GM21528 (cell line): ENCODE results near the gene VDAC1.
"Not testable (repeated sequence)": the region's sequence is repeated elsewhere in the genome, so short reads cannot be mapped to it uniquely, and the experiment has no call there.

Source experiments
- ATAC-seq: cut with Tn5 transposase; IDR thresholded peaks from one replicate; pipeline ENCODE4 v1.9.1; 2021; ENCODE audit warnings: mild to moderate bottlenecking, moderate library complexity; ENCODE audit not compliant: unreplicated experiment, low FRiP score

Gene VDAC1

DNA sequence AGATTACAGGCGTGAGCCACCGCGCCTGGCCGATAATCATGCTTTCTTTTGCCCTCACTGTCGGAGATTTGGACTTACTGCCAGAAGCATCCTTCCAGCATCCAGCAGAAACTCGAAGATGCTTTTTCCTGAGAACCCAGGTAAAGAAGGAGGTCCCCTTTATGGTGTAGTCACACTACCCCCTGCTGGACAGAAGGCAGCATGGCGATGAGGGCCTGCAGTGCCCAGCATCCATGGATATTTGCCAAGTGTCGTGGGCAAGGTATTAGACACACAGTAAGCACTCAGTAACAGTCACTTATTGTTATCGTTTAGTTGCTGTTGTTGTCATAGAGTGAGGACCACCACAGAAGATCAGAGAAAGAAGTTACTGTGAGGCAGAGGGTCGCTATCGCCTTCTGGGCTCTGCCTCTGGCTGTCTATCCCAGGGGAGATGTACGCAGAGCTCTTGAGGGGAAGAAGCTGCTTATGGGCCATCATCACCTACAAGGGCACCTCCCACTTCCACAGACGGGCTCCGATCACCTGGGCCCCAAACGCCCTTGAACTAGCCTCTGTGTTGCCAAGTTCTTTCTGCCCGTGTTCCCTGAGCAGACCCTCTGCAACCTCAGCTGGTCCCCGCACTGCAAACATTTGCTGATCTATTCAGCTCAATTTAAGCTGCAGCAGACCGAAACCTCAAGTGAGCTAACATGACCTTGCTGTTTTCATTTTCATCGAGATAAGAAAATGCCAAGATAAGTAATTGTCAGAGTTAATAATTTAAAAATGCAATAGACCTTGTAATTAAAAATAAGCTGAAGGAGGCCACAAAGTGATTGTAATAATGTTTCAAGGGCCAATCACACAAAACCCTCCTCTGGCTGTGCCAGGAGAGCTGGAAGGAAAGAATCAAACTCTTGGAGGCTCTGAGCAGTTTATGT is 60.3 kb downstream of the VDAC1 start:
- no peak for ATAC-seq

DNA sequence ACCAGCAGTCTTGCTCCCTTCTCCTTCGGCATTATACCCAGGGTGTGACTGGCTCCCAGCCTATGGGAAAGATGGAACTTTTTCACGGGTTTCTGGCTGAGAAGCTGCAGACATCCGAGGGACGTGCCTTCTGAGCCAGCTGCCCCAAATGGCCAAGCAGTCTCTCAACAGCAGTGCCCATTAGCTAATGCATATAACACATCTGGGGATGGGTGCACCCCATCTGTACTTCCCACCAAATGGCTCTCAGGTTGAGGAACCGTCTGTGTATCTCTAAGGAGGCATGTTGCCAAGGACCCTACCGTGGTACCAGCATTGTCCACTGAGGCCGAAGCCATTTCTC is 61.3 kb downstream of the VDAC1 start:
- ATAC-seq = no peak

DNA sequence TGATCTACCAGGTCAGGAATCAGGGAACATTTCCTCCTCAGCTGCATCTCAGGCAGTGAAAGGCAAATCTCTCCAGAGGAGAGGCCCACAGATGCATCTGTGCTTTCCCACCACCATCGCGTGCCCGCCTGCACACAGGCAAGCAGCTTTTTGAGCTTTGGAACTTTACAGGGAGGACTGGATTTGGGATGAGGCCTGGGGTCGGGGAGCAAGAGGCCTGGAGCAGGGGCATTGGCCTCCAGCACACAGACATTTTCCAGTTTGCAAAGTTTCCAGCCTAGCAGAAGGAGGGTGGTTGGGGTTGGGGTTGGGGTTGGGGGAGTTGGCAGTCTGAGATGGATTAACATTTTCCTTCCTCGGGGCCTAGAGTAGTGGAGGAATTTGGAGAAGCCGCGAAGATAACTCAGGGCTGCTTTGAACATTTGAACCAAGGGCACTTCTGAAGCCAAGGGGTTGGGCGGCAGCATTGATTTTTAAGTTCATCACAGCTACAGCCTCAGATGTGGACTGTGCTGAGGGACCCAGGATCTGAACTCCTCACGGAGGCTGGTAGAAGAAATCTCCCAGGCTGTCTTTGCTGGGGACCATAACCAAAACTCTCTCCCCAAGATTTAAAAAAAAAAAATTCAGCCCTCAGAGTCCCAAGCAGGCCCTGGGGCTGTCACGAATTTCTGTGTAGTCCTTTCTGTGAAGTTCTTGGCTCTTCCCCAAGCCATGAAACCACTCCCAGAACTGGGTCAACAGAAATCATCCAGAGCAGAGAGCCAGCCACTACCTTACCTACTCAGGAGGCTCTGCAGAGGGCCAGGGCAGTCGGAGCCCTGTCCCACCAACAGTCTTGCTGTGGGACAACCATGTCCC is 61.9 kb downstream of the VDAC1 start:
- no peak for ATAC-seq

DNA sequence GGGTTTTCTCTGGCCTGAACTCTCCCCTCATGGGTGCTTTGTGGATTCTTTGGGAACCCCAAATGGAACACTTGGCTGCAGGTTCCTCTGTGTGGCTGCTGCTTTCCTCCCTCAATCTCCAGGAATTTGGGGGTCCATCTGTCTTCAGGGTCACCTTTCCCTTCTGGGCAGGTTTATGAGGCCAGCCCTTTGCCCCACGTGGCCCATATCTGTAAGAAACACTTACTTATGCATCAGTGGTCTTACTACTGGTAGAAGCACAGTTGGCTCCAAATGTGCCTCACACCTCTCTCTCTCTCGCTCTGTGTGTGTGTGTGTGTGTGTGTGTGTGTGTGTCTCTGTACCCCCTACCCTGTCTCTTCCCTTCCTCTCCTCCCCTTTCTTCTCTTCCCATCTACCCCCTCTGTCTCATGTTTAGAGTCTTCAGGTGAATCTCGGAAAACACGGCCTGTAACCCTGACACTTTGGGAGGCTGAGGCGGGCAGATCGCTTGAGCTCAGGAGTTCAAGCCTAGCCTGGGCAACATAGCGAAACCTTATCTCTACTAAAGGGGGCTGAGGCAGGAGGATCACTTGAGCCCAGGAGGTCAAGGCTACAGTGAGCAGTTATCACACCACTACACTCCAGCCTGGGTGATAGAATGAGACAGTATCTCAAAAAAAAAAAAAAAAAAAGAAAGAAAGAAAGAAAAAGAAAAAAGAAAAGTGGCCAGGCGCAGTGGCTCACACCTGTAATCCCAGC is 63.1 kb downstream of the VDAC1 start:
- no peak for ATAC-seq

DNA sequence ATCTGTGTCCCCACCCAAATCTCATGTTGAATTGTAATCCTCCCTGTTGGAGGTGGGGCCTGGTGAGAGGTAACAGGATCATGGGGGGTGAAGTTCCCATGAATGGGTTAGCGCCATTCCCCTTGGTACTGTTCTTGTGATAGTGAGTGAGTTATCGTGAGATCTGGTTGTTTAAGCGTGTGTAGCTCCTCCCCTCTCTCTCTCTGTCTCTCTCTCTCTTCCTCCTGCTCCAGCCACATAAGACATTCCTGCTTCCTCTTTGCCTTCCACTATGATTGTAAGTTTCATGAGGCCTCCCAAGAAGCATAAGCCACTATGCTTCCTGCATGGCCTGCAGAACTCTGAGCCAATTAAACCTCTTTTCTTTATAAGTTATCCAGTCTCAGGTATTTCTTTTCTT is 65.1 kb downstream of the VDAC1 start:
- no peak for ATAC-seq

DNA sequence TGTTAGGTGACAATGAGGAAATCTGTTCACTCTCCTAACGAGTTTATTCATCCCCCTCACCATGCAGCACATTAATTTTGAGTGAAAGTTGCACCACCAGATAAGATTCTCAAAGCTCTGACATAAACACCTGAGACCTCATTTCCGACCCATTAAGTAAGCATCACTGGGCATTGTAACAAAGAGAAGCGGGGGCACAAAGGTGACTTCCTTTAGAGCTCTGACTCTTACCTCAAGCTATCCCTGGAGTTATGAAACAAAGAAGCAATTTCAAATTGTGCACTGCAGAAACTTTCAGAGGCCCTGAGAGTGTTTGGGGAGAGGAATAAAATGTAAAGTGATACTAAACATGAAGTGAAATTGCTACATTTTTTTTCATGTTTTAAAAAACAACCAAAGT is 65.8 kb downstream of the VDAC1 start:
- no peak for ATAC-seq

DNA sequence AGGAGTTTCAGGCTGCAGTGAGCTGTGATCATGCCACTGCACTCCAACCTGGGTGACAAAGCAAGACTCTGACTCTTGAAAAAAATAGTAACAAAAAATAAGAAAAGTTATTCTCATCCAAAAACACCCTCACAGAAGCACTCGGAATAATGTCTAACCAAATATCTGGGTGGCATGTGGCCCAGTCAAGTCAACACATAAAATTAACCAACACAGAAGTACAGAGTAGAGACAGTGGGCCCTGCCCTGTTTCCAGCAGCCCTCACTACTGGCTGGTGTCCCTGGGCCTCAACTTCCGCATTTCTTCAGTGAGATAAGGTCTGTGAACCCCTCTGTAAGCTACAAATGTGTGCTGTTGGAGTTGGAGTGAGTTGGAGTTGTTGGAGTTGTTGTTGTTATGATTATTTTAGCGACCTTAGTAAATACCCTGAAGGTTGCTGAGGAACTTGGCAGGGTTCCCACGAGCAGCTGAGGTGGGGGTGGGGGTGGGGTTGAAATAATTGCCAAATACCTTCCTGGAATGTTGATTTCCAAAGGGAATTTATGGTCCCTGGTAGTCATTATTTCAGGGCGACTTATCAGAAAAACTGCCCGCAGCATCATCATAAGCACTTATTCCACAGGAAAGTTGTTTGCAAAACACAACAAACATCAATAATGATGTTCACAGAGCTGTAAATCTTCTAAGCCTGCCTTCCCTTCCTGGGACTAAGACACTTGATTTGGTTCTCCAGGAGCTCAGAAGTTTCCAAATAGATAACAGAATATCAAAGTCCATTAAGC is 66.5 kb downstream of the VDAC1 start:
- no peak for ATAC-seq

DNA sequence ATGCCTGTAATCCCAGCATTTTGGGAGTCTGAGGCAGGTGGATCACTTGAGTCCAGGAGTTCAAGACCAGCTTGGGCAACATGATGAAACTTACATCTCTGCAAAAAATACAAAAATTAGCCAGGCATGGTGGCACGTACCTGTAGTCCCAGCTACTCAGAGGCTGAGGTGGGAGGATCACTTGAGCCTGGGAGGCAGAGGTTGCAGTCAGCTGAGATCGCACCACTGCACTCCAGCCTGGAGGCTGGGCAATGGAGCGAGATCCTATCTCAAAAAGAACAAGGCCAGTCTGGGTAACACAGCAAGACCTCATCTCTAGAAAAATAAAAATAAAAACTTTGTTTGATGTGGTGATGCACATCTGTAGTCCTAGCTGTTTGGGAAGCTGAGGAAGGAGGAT is 67.1 kb downstream of the VDAC1 start:
- not testable (repeated sequence) for ATAC-seq

DNA sequence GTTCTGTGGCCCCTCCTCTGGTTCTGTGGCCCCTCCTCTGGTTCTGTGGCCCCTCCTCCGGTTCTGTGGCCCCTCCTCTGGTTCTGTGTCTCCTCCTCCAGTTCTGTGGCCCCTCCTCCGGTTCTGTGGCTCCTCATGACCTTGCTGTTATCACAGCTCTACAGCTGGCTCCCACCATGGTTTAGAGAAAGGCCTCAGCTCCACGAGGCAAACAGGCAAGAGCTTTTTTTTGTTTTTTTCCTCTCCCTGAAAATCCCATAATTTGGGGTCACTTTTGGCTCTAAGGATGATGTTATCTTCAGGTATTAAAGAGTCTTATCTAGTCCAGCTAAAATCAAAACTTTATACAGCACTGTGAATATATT is 68.1 kb downstream of the VDAC1 start:
- ATAC-seq = no peak

DNA sequence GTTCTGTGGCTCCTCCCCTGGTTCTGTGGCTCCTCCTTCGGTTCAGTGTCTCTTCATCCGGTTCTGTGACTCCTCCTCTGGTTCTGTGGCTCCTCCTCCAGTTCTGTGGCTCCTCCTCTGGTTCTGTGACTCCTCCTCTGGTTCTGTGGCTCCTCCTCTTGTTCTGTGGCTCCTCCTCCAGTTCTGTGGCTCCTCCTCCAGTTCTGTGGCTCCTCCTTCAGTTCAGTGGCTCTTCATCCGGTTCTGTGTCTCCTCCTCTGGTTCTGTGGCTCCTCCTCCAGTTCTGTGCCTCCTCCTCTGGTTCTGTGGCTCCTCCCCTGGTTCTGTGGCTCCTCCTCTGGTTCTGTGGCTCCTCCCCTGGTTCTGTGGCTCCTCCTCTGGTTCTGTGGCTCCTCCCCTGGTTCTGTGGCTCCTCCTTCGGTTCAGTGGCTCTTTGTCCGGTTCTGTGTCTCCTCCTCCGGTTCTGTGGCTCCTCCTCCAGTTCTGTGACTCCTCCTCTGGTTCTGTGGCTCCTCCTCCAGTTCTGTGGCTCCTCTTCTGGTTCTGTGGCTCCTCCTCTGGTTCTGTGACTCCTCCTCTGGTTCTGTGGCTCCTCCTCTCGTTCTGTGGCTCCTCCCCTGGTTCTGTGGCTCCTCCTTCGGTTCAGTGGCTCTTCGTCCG is 68.7 kb downstream of the VDAC1 start:
- not testable (repeated sequence) for ATAC-seq

DNA sequence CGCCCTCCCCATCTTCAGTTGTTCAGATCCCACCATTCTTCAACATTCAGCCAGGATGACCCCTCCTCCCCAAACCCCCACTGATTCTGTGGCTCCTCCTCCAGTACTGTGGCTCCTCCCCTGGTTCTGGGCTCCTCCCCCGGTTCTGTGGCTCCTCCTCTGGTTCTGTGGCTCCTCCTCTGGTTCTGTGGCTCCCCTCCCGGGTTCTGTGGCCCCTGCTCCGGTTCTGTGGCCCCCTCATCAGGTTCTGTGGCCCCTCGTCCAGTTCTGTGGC is 69.2 kb downstream of the VDAC1 start:
- ATAC-seq = no peak

DNA sequence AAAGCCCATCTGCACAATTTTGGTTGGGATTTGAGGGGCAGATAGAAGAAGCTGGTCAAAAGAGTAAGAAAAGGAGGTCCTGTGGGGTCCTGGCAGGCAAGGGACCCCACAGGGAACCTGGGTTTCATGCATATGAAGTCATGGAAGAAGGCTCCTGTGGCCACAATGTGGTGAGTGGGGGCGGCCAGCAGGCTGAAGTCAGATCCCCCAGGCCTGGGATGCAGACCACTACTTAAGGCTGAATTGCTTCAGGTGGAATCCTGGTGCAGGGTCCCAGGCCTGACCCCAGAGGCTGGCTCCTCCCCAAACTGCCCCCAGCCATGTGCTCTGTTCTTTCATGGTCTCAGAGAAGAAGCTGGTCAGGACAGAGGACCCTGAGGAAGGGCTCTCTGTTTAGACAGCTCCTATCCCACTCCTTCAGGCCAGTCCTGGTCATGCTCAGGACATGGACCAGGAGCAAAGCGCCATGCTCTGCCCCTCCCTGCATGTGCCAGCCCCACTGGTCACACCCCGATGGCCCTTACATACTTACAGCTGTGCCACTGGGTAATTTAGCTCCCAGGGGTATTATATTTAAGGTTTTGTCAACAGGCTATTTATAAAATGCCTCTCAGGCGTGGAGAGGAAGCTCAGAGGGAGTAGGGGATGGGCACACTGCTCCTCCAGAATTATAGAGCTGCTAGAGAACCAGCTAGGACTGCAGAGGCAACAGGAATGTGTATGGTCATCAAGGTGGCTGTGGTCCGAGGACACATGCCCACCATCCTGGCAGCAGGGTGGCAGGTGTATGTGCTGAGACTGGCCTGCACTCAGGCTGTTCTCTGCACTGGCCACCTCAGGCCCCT is 69.7 kb downstream of the VDAC1 start:
- ATAC-seq = no peak

DNA sequence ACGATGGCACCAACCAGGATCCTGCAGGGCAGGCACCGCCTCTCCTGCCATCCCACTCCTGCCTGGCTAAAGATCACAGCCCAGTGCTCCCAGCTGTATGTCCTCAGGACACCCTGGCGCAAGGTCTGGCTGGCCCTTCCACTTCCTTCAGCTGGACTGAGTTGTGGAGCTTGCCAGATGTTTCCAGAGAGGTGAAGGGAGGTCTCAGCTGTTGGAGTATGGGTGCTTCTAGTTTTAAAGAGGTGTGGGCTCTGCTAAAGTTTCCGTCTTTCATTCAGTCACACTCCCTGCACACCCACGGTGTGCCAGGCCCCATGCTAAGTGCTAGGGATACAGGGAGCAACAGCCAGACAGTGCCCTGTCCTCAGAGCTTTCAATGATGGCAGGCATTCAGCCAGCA is 70.5 kb downstream of the VDAC1 start:
- no peak for ATAC-seq

DNA sequence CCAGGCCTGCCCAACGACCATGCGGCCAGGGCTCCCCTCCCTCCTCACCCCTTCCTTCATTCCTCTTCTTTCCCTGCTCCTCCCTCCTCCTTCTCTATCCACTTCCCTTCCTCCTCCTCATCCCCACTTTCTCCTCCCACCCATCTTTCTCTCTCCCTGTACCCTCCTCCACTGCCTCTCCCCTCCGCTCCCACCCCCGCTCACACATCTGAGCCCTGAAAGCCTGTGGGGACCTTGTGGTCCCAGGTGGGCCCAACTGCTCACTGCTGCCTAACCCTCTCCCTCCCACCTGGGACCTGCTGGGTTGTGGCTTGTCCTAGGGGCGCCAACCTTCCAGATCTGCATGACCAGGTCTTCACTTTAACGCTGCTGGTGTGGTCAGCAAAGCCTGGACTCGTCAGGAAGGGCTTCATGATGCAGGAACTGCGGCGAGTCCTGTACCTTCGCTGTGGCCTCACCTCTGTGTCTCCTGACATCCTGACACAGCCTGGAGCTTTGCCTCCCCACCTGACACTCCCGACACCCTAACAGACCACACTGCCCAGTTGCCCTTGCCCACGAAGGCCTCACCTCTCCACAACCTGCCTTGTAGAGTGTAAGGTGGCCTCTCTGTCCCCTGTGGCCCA is 71.0 kb downstream of the VDAC1 start:
- ATAC-seq = no peak

DNA sequence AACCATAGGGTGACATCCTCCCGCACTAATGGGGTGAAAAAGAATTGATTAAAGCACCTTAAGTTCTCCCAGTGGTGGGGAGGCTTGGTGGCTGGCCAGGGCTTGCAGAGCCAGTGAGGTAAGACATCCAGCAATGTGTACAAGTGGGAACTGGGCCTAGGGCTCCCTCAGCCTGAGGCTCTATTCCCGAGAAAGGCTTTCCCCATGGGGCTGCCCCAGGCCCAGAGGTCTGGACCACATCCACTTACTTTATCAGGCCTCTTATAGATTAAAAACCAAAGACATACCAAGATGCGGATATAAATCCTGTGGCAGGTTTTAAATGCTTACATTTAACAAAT is 71.6 kb downstream of the VDAC1 start:
- no peak for ATAC-seq

DNA sequence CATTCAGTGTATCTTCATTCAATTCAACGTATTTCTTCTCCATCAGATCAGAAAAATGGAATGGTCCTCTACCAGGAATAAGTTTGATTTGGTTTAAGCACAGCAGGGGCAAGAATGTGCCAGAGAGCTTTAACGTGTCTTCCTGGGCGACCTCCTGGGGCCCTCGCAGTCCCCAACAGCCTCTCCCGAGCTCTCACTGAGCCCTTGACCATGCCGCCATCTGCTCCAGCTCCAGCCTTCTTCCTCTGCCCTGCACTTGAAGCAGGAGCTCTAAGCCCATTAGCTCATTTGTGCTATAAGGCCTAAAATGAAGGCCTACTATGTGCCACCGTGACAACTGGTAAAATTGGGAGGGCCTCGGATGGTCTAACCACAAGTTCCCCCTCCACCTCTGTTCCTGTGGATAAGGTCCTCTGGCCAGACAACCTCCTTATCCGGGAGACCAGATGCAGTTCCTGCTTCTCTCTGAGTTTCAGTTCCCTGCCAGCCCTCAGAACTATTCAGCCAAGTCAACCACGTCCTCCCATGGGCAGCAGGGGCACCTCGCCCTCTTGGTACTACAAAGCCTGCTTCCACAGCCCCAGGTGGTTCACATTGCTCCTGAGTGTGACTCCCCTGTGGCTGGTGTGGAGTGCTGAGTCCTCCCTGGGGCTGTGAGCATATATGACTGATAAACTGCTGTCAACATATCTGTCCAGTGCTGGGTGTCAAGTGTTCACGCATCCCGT is 72.2 kb downstream of the VDAC1 start:
- ATAC-seq = no peak

DNA sequence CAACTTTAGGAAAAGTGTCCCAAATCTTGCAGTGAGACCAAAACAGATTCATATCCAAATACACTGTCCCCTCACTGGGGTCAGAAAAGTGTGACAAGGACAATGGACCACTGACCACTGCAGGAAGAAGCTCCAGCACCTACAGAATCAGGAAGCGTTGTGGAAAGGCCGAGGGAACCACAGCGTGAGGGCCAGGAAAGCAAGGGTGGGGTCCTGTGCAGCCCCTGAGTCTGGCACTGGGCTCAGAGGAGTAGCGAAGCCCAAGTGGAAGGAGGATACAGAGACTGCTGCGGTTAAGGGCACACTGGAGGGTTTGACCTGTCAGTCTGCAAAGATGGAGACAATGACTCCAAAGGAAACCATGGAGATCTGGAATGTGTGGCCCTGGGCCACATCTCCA is 73.2 kb downstream of the VDAC1 start:
- ATAC-seq = no peak

DNA sequence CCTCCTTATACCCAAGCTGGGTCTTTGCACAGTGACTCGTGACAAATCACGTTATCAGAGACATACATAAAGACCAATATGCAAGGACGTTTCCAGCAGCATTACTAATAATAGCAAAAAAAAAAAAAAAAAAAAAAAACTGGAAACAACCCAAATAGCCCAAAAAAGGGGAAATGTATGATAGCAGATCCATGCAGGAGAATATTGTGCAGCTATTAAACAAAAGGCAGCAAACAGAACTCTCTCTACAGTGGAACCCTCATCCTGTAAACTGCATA is 74.0 kb downstream of the VDAC1 start:
- ATAC-seq = no peak
